NCI-H345 (cell line): ENCODE measurements around the gene PCBP3.
A peak's percentile ranks its signal among the peaks of the same experiment; 100 is the strongest.
"Not testable (repeated sequence)": the region's sequence is repeated elsewhere in the genome, so short reads cannot be mapped to it uniquely, and the experiment has no call there.

ENCODE experiments used
- DNase-seq: peaks from one replicate; lab custom pipeline; 2025; lab: John Stamatoyannopoulos, UW

Gene PCBP3

GRCh38 chr21:45828580-45829570 is 185.3 kb downstream of the PCBP3 start:
- no peak for DNase-seq

GRCh38 chr21:45829668-45830067 is 186.1 kb downstream of the PCBP3 start:
- DNase-seq = peak; percentile 75

- DNase-seq = peak; percentile 71
Measured at GRCh38 chr21:45830221-45830640, 186.7 kb downstream of the PCBP3 start.

GRCh38 chr21:45830720-45831366 is 187.3 kb downstream of the PCBP3 start:
- no peak for DNase-seq

- DNase-seq = no peak
Measured at GRCh38 chr21:45831991-45832740, 188.6 kb downstream of the PCBP3 start.

GRCh38 chr21:45832741-45833235 is 189.3 kb downstream of the PCBP3 start:
- DNase-seq = not testable (repeated sequence)

GRCh38 chr21:45833414-45833813 is 189.9 kb downstream of the PCBP3 start:
- no peak for DNase-seq

- DNase-seq = no peak
Measured at GRCh38 chr21:45834026-45834715, 190.6 kb downstream of the PCBP3 start.

- no peak for DNase-seq
Measured at GRCh38 chr21:45834821-45835293, 191.3 kb downstream of the PCBP3 start.

- DNase-seq = no peak
Measured at GRCh38 chr21:45835301-45836267, 192.1 kb downstream of the PCBP3 start.

- no peak for DNase-seq
Measured at GRCh38 chr21:45836268-45836655, 192.7 kb downstream of the PCBP3 start.

GRCh38 chr21:45836694-45837670 is 193.5 kb downstream of the PCBP3 start:
- peak; percentile 3 for DNase-seq

GRCh38 chr21:45837936-45838335 is 194.4 kb downstream of the PCBP3 start:
- DNase-seq = no peak

GRCh38 chr21:45838634-45839033 is 195.1 kb downstream of the PCBP3 start:
- no peak for DNase-seq

GRCh38 chr21:45839274-45839673 is 195.7 kb downstream of the PCBP3 start:
- DNase-seq = no peak

GRCh38 chr21:45841033-45841432 is 197.5 kb downstream of the PCBP3 start:
- DNase-seq = no peak

- DNase-seq = no peak
Measured at GRCh38 chr21:45843426-45843825, 199.9 kb downstream of the PCBP3 start.

- DNase-seq = no peak
Measured at GRCh38 chr21:45844181-45844580, 200.7 kb downstream of the PCBP3 start.
